GM18498 (cell line): Measurements from ENCODE around the gene PYROXD2.

Experiments
- ATAC-seq: cut with Tn5 transposase; IDR thresholded peaks from one replicate; pipeline ENCODE4 v1.9.1; 2021; ENCODE audit warnings: mild to moderate bottlenecking, moderate library complexity; ENCODE audit not compliant: unreplicated experiment

PYROXD2 gene

DNA sequence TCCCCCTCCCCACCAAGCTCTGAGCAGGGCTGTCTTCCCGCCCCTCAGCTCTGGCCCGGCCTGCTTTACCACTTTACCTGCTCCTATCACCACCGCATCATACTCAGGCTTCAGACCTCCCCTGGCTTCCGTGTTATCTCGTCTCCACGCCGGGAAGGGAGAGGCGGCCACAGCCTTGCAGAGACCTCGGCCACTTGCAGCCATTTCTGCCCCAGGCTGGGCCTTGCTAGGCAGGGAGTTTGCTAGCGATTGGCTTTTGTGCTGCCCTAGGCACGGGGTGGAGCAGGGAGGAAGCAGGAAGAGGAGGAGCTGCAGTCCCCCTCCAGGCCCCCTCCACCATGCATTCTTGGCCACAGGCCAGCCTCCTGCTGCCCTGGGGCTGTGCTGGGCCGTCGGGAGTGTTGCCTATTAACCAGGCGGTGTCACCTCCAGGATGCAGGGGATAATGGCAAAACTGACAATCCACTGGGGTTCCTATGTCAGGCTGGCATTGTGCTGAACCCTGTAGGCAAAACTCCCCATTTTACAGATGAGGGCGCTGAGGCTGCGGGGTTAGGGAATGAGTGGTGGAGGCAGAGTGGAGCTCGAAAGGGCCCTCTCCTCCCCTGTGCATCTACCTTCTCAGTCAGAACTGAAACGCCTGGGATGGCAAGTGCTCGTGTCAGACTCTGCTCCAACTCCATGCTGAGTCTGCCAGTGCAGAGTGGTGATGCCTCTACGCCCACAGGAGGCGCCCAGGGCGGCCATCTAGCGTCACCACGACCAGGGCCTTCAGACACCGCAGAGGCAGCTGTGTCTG, at the start of gene PYROXD2:
Gene PYROXD2 (minus strand): TSS at position 251 of the 799 bp plus-strand sequence. CDS start 47 bp downstream, at position 204.
- ATAC-seq, result no peak

- no peak for ATAC-seq
These were observed 49.2 kb upstream of the PYROXD2 start for GRCh38 chr10:98463976-98464754.

DNA sequence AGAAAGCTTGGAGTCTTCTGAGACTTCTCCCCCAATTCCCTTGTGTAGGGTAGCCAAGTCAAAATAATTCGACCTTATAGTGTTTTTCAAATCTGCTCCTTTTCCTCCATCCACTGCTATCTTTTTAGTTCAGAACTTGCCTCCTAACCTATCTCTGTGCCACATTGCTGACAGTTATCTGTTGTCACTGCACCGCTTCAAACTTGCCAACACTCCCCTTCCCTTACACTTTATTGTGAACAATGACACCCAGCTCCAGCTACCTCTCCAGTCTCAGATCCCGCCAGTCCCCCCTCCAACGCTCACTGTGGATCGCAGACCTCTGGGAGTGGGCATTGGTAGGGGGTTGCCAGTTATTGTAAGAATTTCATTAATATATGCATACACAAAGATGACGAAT, 48.0 kb upstream of the PYROXD2 start:
- ATAC-seq, result no peak

DNA sequence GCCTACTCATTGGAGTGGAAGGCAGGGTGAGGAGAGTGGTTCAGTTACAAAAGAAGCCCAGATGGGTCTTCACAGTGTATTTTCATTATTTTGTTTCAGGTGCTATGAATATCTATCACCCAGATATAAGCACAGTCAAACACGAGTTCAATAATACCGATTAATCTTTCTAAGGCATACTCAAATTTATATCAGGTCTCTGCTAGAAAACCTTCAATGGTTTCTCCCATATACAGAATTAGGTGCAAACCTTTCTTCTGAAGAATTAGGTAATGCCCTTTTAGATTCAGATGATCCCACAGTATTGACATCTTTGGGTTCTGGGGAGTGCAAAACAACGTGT, 46.5 kb upstream of the PYROXD2 start:
- ATAC-seq, result no peak

DNA sequence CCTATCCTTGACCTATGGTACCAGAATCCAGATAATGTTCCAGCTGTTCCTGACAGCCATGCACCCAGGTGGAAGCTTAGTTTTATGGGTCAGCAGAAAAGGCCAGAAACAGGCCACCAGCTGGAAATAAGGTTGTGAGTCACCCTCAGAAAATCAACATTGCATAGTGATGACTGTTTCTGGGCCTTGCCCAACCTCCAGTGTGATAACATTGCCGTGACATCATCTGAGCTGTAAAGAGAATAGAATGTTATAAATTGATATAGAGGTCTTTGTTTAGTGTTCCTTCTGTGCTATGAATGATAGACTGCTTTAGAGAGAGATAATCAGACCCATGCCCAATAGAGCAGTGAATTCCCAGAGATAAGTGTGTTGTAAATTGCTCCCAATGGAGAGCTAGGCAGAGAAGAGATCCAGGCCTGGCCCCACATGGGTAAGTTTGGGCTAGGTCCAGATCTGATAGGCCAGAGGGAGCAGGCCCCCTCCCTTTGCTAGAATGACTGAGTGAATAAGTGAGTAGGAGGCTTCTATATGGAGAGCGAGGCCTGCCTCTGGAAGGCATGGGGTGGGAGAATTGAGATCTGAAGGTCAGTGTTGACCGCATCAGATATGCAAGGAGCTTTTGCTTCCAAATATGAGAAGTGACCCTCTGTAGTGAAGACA, 46.0 kb upstream of the PYROXD2 start:
- ATAC-seq, result no peak

- no peak for ATAC-seq
These were observed 44.1 kb upstream of the PYROXD2 start for GRCh38 chr10:98458809-98459784.

GRCh38 chr10:98457721-98458120, 42.7 kb upstream of the PYROXD2 start:
- ATAC-seq, result no peak

DNA sequence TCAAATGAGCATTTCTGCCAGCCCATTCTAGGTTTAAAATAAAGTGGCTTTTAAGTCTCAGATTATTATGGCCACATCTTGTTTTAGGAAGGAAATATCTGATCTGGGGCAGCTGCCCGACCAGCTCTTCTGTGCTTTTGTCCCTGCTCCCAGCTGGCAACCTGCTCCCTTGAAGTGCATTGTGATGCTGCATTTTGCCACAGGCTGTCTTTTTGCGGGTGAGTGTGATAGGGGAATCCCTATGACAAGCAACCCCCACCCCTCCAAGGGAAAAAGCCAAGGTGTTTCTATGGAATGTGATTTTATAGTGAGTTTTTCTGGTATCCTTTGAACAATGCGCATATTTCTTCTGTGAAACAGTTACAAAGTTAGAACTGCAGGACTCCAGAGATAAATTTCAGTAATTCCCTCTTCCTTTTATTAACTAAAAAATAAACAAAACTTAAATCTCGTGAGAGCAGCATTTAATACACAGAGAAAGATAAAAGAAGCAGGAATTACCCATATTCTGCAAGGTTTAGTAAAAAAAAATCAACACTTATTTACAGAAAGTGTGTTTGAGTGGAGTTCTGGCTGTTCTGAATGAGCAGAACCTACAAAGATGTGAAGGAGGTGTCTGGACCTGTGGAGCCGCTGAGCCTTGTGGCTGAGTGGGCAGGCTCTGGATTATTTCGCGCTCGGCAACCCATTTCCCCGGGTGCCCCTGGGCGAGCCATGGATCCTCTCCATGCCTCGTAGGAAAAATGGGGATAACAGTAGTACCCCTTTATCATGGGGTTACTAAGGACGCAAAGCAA, 41.9 kb upstream of the PYROXD2 start:
- ATAC-seq, result no peak

GRCh38 chr10:98456043-98456570, 41.1 kb upstream of the PYROXD2 start:
- ATAC-seq, result no peak

DNA sequence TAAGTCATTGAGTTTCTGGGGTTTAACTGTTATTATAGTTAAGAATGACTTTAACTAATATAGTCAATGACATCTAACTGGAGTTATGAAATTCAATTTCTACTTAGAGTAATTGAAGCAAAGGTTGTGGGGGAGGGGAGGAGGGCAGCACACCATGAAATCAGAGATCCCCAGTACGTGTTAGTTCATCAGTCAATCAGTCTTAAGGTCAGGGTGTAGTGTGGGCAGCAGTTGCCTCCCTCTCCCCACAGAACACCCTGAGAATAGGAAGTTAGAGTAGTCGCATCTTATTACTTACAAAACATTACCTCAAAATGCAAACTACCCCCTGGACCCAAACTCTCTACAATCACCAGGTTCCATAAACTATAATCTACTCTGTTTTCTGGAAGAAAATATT, 38.7 kb upstream of the PYROXD2 start:
- ATAC-seq, result no peak

DNA sequence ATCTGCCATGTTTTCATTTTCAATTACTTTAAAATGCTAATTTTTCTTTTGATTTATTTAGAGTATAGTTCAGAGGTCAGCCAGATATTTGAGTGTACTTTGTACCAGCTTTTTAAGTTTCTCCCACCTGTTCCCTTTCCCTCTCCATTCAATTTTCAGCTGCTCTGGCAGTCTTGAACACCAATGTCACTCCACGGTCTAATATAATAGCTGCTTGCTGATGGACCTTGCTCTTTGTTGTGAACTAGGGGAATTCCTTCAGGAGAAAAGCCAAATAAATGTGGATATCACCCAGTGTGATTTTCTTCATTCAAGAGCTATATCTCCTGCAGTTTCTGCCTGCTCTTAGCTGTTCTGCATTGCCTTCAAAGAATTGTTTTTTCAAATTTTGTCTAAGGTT, 35.6 kb upstream of the PYROXD2 start:
- ATAC-seq, result no peak

- ATAC-seq, result no peak
These were observed 34.3 kb upstream of the PYROXD2 start for GRCh38 chr10:98449287-98449686.

- ATAC-seq, result peak; percentile 92
These were observed 31.8 kb upstream of the PYROXD2 start, which contains the start of gene HPS1 for GRCh38 chr10:98446661-98447221. HPS1 (minus strand) TSS chr10:98446935; CDS start chr10:98443240, 3,695 bp downstream.

DNA sequence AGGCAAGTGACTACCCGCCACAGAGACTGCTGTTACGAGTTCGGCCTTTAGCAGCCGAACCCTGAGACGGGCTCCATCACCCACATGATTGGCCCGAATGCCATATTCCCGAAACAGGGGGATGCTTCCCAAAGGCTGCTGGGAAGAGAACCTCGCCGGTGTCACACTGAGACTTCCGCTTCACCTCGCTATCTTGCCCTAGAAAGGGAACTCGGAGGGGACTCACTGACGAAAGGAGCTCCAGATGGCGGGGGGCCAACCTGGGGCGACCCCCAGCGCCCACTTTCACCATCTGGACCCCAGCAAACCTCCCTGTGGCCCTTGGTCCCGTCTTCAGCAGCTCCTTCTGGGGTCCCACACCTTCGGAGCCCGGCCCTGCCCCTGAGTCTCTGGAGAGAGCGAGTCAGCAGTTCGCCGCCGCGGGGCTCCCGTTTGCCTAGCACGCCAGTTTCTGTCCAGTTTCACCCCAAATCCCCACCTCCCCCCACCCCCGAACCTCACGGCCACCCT, 31.2 kb upstream of the PYROXD2 start:
- peak; percentile 28 for ATAC-seq

- no peak for ATAC-seq
These were observed 30.3 kb upstream of the PYROXD2 start for GRCh38 chr10:98445200-98445812.

DNA sequence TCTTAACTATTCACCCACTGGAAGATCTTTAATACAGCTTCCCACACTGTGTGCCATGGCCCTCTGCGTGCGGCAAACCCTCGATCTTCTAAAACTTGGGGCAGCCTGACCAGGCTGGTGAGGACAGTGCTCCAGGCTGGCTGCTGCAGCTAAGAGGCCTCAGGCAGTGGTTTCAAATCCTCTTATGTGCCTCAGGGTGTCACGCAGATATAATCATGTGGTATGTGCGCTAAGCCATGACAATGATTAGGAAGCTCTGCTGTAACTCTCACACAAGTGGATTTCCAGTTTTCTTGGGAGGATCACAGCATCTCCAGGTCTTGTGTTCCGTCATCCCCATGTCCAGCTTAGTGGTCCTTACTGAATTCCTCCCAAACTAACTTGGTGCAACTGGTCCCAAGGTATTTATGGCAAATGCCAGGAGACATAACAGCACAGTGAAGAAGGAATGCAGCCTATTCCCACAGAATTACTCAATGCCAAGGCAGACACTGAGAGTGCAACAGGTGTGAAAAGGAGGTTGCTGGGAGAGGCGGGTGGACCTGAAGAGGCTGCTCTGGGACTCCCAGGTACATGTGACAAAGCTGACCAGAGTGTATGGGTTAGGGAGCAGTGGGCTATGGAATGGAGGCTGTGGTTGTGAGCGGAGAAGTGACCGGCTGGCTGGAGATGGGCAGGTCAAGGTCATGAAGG, 29.5 kb upstream of the PYROXD2 start:
- ATAC-seq, result no peak

- no peak for ATAC-seq
These were observed 23.7 kb upstream of the PYROXD2 start for GRCh38 chr10:98438715-98439114.

DNA sequence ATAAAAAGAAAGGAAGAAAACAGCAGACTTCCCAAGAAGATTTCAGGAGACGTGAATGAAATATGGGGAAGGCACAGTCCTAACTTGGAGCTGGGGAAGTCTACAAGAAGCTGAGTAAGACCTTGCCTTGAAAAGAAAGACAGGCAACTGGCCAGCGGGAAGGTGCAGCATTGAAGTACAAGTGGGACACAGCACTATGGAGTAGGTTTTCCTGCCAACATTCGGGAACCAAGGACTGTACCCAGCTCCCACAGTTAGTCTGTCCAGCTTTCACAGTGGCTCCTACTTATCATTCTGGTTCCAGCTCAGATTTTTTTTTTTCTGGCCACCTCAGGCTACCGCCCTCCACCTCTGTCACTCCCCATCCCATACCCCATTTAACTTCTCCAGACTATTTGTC, 21.7 kb upstream of the PYROXD2 start:
- no peak for ATAC-seq
